Measurements from ENCODE around the gene SUSD1. TPM values are rescaled to one million over a fixed set of nuclear protein-coding genes. Genes with fewer than 3 reads are reported as not detected.

The SUSD1 gene
- total RNA-seq, 2 donors from 2014 or later, result 7.8 to 7.9 TPM

DNA sequence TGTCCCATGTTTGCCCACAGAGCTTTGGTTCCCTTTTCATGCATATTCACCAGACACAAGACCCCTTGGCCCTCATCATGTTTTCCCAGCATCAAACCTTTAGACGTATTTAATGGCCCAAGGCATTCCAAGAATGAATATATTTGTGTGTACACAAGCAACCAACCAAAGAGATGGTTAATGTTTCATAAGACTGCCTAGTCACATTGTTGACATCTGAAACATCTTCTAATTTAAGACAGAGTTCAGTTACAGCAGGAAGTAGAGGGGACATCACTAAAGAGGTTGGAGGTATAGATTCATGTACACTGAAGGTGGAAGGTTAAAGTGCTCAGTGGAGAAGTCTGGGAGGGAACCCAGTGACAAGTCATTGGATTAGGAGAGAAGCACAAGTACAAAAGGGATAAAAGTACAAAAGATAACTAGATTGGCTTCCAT lies 49.1 kb downstream of the SUSD1 start:
- no peak overlapping the region for H3K27ac ChIP-seq
- no peaks in the 10 kb centered on the region for H3K27me3 ChIP-seq
- ATAC-seq, result no peak
- H3K4me1 ChIP-seq, result peaks cover 6% of the 10 kb centered on the region
- H3K36me3 ChIP-seq (replicated peaks in 1 of 2; ENCODE audit: insufficient read depth in 1 of 2, low read depth in 2 of 2), result no peaks in the 10 kb centered on the region
- DNase-seq, result no peak
- TF ChIP-seq CTCF (IDR thresholded peaks at IDR 0.05), result no peak
- TF ChIP-seq POLR2A (IDR thresholded peaks at IDR 0.05), result no peak
- WGBS, 2 donors, result 71 to 89% methylated on average over 1 of the region's 1 CpG
- H3K4me3 ChIP-seq, result no peak overlapping the region
- H3K9me3 ChIP-seq, result no peaks in the 10 kb centered on the region
- intact Hi-C loops (cut with DNase I), result no loop called here

GRCh38 chr9:112124156-112124555 lies 50.9 kb downstream of the SUSD1 start:
- TF ChIP-seq POLR2A (IDR thresholded peaks at IDR 0.05), result no peak
- no peak for TF ChIP-seq CTCF (IDR thresholded peaks at IDR 0.05)
- Histone ChIP-seq H3K27ac (no peak overlapping the region), H3K4me1 (peaks cover 22% of the 10 kb centered on the region), H3K27me3 (no peaks in the 10 kb centered on the region), H3K9me3 (no peaks in the 10 kb centered on the region), H3K4me3 (no peak overlapping the region), H3K36me3 (replicated peaks in 1 of 2; ENCODE audit: insufficient read depth in 1 of 2, low read depth in 2 of 2) (no peaks in the 10 kb centered on the region)
- intact Hi-C loops (cut with DNase I), result no loop called here
- ATAC-seq (no peak), DNase-seq (peak; percentile 11 to 54 (median 20))
- WGBS, 2 donors, result 49 to 63% methylated on average over 5 of the region's 5 CpGs

DNA sequence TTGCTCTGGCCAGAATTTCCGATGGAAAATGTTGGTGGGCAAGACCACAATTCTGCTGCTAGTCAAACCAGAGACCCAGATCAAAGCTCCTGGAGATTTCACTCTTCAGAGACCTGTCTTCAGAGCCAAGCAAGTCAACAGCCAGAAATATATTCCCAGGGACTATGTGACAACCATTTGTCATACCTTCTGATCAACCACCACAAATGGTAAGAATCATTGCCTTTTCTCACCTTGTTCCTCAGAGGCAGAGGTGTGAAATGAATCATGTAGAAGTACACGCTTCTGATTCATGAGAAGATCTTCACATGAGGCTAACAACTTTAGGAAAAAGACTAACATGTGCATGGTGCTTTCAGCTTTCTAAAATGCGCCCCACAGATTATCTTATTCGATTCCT lies 53.5 kb downstream of the SUSD1 start:
- no peak for ATAC-seq

GRCh38 chr9:112120439-112120925 lies 54.6 kb downstream of the SUSD1 start:
- intact Hi-C loops (cut with DNase I), result no loop called here
- H3K4me1 ChIP-seq, result peaks cover 30% of the 10 kb centered on the region
- no peaks in the 10 kb centered on the region for H3K36me3 ChIP-seq (replicated peaks in 1 of 2; ENCODE audit: insufficient read depth in 1 of 2, low read depth in 2 of 2)
- H3K4me3 ChIP-seq, result no peak overlapping the region
- DNase-seq, result peak in 2 of 4 donors; percentile 9 to 16
- no peak for TF ChIP-seq POLR2A (IDR thresholded peaks at IDR 0.05)
- TF ChIP-seq CTCF (IDR thresholded peaks at IDR 0.05), result no peak
- no peak for ATAC-seq
- peak overlapping the region in 3 of 4 donors; percentile 54 to 90 (median 80) for H3K27ac ChIP-seq
- 78 to 86% methylated on average over 2 of the region's 2 CpGs for WGBS, 2 donors
- no peaks in the 10 kb centered on the region for H3K27me3 ChIP-seq
- H3K9me3 ChIP-seq, result no peaks in the 10 kb centered on the region

More for the DNA sequence above, 53.5 kb downstream of the SUSD1 start:
- TF ChIP-seq CTCF (IDR thresholded peaks at IDR 0.05) (no peak), POLR2A (IDR thresholded peaks at IDR 0.05) (no peak)
- 89 to 98% methylated on average over 4 of the region's 4 CpGs for WGBS, 2 donors
- H3K27me3 ChIP-seq, result no peaks in the 10 kb centered on the region
- no peak overlapping the region for H3K27ac ChIP-seq
- DNase-seq, result no peak
- no peak overlapping the region for H3K4me3 ChIP-seq
- H3K4me1 ChIP-seq, result peaks cover 30% of the 10 kb centered on the region
- intact Hi-C loops (cut with DNase I), result no loop called here
- no peaks in the 10 kb centered on the region for H3K9me3 ChIP-seq
- no peaks in the 10 kb centered on the region for H3K36me3 ChIP-seq (replicated peaks in 1 of 2; ENCODE audit: insufficient read depth in 1 of 2, low read depth in 2 of 2)

GRCh38 chr9:112120030-112120341 lies 55.1 kb downstream of the SUSD1 start:
- DNase-seq (no peak), ATAC-seq (no peak)
- 74 to 76% methylated on average over 6 of the region's 6 CpGs for WGBS, 2 donors
- H3K4me3 ChIP-seq, result no peak overlapping the region
- intact Hi-C loops (cut with DNase I), result no loop called here
- H3K4me1 ChIP-seq, result peaks cover 30% of the 10 kb centered on the region
- no peaks in the 10 kb centered on the region for H3K9me3 ChIP-seq
- H3K36me3 ChIP-seq (replicated peaks in 1 of 2; ENCODE audit: insufficient read depth in 1 of 2, low read depth in 2 of 2), result no peaks in the 10 kb centered on the region
- peak overlapping the region; percentile 54 to 90 (median 76) for H3K27ac ChIP-seq
- no peaks in the 10 kb centered on the region for H3K27me3 ChIP-seq
- TF ChIP-seq CTCF (IDR thresholded peaks at IDR 0.05), result no peak
- TF ChIP-seq POLR2A (IDR thresholded peaks at IDR 0.05), result no peak

All from body of pancreas (tissue), 4 donors.